ENCODE measurements around the gene ALG14.
A peak's percentile ranks its signal among the peaks of the same experiment; 100 is the strongest.

ALG14 gene

DNA sequence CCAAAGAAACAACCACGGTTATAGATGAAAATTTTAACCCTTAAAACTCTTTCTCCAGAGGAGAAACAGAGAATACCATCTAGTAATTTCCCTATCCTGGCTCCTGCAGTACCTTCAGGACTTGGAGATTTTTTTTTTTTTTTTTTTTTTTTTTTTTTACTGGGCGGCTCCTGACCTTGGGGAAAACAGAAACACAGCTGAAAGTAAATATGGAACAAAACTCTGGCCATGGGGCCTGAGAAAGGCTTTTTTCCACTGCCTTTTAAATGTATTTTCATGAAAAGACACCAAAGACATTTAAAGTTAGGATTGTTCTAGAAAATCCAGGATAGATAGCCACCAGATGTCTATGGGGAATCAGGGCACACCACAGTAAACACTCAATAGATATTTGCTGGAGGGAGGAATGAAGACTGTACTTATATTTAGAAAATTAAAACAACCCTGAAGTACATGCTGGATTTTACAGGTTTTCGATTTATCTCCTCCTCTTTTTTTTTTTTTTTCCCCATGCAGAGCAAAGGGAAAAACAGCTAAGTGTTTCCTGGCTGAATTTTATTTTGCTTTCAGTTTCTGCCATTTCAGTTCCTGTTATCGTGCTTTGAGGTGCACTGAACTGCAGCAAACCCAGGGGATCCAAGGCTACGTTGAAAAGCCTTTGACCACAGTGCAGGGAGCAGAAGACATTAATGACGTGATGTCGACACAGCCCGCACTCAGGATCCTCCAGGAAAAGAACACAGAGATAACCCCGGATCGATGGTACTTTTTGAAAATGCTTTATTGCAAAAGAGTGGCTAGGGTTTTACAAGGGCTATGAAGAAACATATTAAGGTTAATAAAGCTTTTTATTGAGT, 110.1 kb downstream of the ALG14 start:
- TF ChIP-seq, protein P1, sequence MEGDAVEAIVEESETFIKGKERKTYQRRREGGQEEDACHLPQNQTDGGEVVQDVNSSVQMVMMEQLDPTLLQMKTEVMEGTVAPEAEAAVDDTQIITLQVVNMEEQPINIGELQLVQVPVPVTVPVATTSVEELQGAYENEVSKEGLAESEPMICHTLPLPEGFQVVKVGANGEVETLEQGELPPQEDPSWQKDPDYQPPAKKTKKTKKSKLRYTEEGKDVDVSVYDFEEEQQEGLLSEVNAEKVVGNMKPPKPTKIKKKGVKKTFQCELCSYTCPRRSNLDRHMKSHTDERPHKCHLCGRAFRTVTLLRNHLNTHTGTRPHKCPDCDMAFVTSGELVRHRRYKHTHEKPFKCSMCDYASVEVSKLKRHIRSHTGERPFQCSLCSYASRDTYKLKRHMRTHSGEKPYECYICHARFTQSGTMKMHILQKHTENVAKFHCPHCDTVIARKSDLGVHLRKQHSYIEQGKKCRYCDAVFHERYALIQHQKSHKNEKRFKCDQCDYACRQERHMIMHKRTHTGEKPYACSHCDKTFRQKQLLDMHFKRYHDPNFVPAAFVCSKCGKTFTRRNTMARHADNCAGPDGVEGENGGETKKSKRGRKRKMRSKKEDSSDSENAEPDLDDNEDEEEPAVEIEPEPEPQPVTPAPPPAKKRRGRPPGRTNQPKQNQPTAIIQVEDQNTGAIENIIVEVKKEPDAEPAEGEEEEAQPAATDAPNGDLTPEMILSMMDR (IDR thresholded peaks at IDR 0.05; ENCODE audit: low read length, missing control alignments), result no peak
- H3K4me3 ChIP-seq (replicated peaks; ENCODE audit: low read depth, low read length), result peak overlapping the region; percentile 44
- DNase-seq (ENCODE audit: low read depth), result peak; percentile 65

DNA sequence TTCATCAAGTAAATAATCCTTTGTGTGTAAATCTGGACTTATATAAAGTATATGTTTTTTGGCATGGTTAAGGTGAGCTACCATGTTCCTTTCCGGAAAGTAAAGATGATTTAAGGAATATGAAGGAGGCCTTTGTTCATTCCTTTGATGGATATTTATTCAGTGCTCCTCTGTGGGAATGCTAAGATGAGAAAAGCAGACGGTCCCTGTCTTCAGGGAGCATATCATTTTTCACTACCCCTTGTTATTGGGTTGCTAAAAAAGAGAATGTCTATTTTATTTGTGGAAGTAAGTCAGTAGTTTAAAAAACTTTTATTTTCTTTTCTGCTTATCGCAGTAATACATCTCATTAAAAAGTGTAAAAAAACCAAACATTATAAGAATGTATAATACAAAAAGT, 110.8 kb downstream of the ALG14 start:
- TF ChIP-seq, protein P1 (IDR thresholded peaks at IDR 0.05; ENCODE audit: low read length, missing control alignments), result no peak

DNA sequence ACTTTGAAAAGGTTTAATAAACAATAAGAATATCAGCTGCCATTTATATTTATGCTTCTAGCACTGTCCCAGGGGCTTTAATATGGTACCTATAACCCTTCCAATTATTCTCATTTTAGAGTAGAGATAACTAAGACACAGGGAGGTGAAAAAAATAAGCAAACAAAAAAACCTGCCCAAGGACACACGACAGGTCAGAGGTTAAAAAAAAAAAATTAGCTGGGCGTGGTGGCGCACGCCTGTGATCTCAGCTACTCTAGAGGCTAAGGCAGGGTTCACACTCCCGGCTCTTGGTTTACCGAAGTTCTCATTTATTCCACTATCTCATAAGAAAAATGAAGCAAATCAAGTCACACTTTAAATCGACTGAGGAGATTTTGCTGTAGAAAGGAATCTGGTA, 111.2 kb downstream of the ALG14 start:
- DNase-seq (ENCODE audit: low read depth), result no peak
- H3K4me3 ChIP-seq (replicated peaks; ENCODE audit: low read depth, low read length), result no peak overlapping the region
- TF ChIP-seq, protein P1 (IDR thresholded peaks at IDR 0.05; ENCODE audit: low read length, missing control alignments), result no peak

More for the DNA sequence above, 110.8 kb downstream of the ALG14 start:
- no peak overlapping the region for H3K4me3 ChIP-seq (replicated peaks; ENCODE audit: low read depth, low read length)
- DNase-seq (ENCODE audit: low read depth), result no peak

DNA sequence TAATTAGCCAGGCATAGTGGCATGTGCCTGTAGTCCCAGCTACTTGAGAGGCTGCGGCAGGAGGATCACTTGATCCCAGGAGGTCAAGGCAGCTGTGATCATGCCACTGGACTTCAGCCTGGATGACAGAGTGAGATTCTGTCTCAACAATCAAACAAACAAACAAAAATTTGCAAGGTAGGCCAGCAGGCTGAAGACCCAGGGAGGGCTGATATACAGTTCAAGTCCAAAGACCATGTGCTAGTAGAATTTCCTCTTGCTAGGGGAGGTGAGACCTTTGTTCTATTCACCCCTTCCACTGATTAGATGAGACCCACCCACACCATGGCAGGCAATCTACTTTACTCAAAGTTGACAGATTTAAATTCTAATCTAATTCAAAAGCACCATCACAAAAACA, 114.7 kb downstream of the ALG14 start:
- TF ChIP-seq, protein P1 (IDR thresholded peaks at IDR 0.05; ENCODE audit: low read length, missing control alignments), result no peak
- H3K4me3 ChIP-seq (replicated peaks; ENCODE audit: low read depth, low read length), result no peak overlapping the region
- DNase-seq (ENCODE audit: low read depth), result no peak

DNA sequence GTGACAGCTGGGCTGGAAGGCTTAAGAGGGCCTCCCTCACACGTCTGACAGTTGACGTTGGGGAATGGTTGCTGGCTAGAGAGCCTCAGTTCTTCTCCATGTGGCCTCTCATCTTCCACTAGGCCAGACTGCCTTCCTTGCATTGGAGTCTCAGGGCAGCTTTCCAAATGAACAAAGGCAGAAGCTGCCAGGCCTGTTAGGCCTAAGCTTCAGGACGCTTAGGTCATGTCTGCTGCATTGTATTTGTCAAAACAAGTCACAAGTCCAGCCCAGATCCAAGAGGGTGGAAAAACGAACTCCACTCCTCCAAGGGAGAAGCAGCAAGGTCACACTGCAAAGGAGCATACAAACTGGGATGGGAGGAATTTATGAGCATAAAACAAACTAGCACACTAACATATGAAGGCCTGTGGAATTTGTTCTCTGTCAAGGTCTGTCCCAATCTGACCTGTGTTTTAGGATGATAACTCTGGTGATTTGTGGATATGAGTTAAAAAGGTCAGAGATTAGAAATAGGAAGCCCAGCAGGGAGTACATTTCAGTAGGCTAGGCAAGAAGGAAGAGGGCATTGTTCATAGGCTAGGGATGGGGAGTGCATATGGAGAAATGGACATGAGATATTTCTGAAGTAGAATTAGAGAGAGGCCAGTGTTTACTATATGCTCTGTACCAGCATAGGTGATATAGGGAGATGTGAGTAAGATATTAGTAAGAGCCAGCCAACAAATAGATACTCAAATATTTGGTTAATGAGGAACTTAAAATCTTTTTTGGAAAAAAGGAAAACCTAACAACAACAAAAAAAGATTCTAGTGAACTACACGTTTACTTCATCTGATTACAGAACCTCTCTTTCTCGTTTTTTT, 116.8 kb downstream of the ALG14 start:
- TF ChIP-seq, protein P1 (IDR thresholded peaks at IDR 0.05; ENCODE audit: low read length, missing control alignments), result no peak
- H3K4me3 ChIP-seq (replicated peaks; ENCODE audit: low read depth, low read length), result no peak overlapping the region
- DNase-seq (ENCODE audit: low read depth), result peak; percentile 48

DNA sequence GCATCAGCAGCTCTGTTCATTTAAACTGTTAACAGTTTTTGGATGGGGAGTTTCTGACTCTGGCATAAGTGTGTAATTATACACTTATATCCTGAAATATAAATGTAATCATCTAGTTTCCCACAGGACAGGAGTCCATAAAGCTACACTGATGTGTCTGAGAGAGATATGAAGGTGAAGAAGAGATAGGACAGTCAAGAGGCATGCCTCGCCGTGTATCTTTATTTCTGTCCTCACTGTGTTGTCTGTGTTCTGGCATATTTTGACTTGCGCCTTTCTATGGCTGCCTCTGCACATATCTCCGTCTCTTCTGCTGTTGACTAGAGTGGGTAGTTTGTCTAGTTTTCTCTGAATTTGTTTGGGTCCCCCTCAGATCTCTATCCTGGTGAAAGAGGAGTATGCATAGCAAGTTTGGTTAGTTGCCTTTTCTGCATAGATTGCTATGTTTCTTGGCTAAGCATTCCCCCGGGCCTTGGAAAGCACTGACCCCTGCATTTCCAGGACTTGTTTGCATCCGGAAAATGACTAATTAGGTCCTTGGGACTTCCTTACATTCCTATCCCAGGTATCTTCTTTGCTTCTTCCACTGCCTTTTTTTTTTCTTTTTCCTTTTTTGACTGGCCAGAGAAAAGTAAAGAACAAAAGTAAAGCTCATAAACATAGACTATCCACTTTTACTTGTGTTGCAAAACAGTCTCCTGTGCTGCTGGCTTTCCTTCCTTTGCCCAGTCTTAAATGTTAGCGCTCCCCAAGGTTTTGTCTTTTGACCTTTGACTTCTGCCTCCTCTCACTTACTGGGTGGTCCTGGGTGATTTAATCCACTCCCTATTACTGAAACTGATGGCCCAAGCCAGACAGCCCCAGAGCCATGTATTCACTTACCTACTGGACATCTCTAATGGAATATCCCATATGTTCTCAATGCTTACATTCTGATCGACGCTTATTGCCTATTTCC, 118.2 kb downstream of the ALG14 start:
- DNase-seq (ENCODE audit: low read depth), result peak; percentile 43
- H3K4me3 ChIP-seq (replicated peaks; ENCODE audit: low read depth, low read length), result no peak overlapping the region
- TF ChIP-seq, protein P1 (IDR thresholded peaks at IDR 0.05; ENCODE audit: low read length, missing control alignments), result no peak

All from fibroblast of pulmonary artery (primary cell).